ENCODE data around the gene MYH13. TPM values are rescaled to one million over a fixed set of nuclear protein-coding genes. Genes with fewer than 3 reads are reported as not detected.

Gene MYH13
- total RNA-seq: not detected

GRCh38 chr17:10372906-10373305 lies at the start of gene MYH13:
Gene MYH13 (minus strand): TSS chr17:10373006. CDS start chr17:10364530, 8,476 bp downstream.
- H3K4me3 Mint-ChIP-seq: no peak within 1 kb of the TSS
- no peak for DNase-seq
- no peak for ATAC-seq (ENCODE audit: low read depth)
- peaks cover 5% of the 10 kb centered on the region for H3K27me3 Mint-ChIP-seq
- H3K9me3 Mint-ChIP-seq: no peaks in the 10 kb centered on the region
- no peaks in the 10 kb centered on the region for H3K36me3 Mint-ChIP-seq
- no peaks in the 10 kb centered on the region for H3K4me1 Mint-ChIP-seq
- POLR2A ChIA-PET: no interaction called here
- no peak within 1 kb of the TSS for H3K27ac Mint-ChIP-seq

DNA sequence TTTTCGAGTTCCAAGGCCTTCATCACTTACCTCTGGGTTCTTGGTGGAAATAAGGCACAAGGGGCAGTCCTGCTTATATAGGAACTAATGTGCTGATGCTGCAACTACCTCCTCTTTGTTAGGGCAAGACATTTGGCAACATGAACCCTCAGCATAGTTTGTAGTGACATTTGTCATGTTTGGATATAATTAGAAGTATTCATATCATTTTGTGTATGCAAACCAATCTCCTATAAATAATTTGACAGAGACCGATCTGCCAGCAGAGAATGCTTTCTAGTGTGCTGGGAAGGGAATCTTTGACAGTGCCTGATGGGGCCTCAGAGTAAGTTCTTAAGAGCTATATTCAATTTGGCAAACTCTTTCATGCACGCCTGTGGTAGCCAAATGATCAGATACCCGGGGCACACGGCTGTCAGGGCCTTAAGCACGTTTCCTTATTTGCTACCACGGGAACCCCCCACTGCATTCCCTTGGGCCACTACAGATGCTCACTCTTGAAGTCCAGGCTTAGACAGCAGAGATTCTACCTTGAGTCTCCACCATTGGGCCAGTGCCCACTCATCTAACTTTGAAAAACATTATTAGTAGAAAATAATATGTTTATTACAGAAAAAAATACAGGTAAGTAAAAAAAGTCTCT lies 49.2 kb upstream of the MYH13 start, which contains the start of gene MYH8:
MYH8 (minus strand) TSS at position 51 of the 643 bp plus-strand sequence. CDS start 1,723 bp downstream, outside the sequence.
- H3K9me3 Mint-ChIP-seq: no peaks in the 10 kb centered on the region
- H3K27ac Mint-ChIP-seq: no peak within 1 kb of the TSS
- no peaks in the 10 kb centered on the region for H3K4me1 Mint-ChIP-seq
- no peak for DNase-seq
- peaks cover 8% of the 10 kb centered on the region for H3K27me3 Mint-ChIP-seq
- H3K4me3 Mint-ChIP-seq: no peak within 1 kb of the TSS
- ATAC-seq (ENCODE audit: low read depth): no peak
- POLR2A ChIA-PET: no interaction called here
- no peaks in the 10 kb centered on the region for H3K36me3 Mint-ChIP-seq

DNA sequence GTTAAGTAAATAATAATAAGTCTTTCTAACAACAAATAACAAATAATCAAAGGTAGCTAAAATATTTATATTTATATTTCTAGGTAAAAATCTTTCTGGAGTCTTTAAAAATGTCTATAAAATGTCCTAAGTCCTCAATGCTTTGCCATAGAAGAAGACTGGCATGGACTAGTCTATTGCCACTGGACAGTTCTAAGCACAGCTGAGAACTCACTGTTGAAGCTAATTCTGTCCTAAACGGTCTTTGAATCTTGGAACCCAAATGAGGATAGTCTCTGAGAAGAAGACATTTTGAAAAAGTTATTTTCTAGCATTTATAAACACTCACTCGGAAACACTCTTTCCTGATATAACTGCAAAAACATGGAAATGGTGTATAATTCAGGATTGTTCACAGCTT lies 48.4 kb upstream of the MYH13 start:
- no peak for DNase-seq
- Mint-ChIP-seq H3K9me3 (no peaks in the 10 kb centered on the region), H3K27ac (no peak overlapping the region), H3K4me1 (no peaks in the 10 kb centered on the region), H3K4me3 (no peak overlapping the region), H3K27me3 (peaks cover 8% of the 10 kb centered on the region), H3K36me3 (no peaks in the 10 kb centered on the region)
- no peak for ATAC-seq (ENCODE audit: low read depth)
- POLR2A ChIA-PET: no interaction called here

GRCh38 chr17:10420811-10421210 lies 48.0 kb upstream of the MYH13 start:
- Mint-ChIP-seq H3K27ac (no peak overlapping the region), H3K36me3 (no peaks in the 10 kb centered on the region), H3K4me3 (no peak overlapping the region), H3K9me3 (no peaks in the 10 kb centered on the region), H3K4me1 (no peaks in the 10 kb centered on the region), H3K27me3 (peaks cover 11% of the 10 kb centered on the region)
- DNase-seq: no peak
- POLR2A ChIA-PET: no interaction called here
- no peak for ATAC-seq (ENCODE audit: low read depth)

DNA sequence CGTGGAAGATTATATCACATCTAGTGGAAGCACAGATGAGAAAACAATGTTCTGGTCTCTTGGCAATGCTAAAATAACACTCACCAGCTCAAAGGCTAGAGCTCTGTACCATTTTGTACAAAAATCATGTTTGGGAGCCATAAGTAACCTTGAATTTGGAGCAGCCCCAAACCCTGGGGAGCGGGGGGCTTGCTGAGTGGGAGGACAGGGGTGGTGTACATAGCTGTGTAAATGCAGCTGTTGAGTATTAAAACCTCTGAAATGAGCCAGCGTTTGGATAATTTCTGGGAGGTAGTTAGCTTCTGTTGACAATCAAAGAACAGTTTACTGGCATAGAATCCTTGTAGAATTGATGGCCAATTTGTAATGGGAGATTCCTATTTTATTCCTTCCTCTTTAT lies 44.6 kb upstream of the MYH13 start:
- Mint-ChIP-seq H3K4me3 (no peak overlapping the region), H3K27ac (no peak overlapping the region), H3K27me3 (peaks cover 8% of the 10 kb centered on the region), H3K4me1 (no peaks in the 10 kb centered on the region), H3K36me3 (no peaks in the 10 kb centered on the region), H3K9me3 (no peaks in the 10 kb centered on the region)
- DNase-seq: no peak
- ATAC-seq (ENCODE audit: low read depth): no peak
- POLR2A ChIA-PET: no interaction called here

- POLR2A ChIA-PET: no interaction called here
These were observed 42.4 kb upstream of the MYH13 start for GRCh38 chr17:10415161-10415560.

DNA sequence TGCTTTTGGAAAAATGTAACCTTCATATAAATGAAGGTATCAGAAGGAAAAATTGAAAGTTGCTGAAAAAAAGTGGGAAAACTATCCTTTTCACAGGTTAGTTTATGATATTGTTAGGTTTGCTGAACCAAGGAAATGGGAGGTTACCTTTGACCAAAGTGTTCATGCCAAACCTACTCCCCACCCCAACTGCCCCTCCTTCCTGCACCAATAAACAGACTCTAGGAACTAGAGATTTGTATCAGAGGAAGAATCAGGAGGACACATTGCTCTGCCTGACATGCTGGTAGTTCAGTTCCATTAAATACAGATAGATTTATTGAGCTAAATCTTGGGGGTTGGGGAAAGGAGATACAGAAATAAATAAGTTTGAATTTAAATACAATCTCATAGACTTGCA lies 30.8 kb upstream of the MYH13 start:
- Mint-ChIP-seq H3K4me1 (no peaks in the 10 kb centered on the region), H3K36me3 (no peaks in the 10 kb centered on the region), H3K27me3 (peaks cover 5% of the 10 kb centered on the region), H3K27ac (no peak overlapping the region), H3K4me3 (no peak overlapping the region), H3K9me3 (no peaks in the 10 kb centered on the region)
- ATAC-seq (ENCODE audit: low read depth): no peak
- no peak for DNase-seq
- POLR2A ChIA-PET: no interaction called here

More at GRCh38 chr17:10415161-10415560, 42.4 kb upstream of the MYH13 start:
- Mint-ChIP-seq H3K27me3 (peaks cover 6% of the 10 kb centered on the region), H3K27ac (no peak overlapping the region), H3K9me3 (no peaks in the 10 kb centered on the region), H3K4me3 (no peak overlapping the region), H3K4me1 (no peaks in the 10 kb centered on the region), H3K36me3 (no peaks in the 10 kb centered on the region)
- no peak for ATAC-seq (ENCODE audit: low read depth)
- DNase-seq: no peak

GRCh38 chr17:10398352-10398751 lies 25.5 kb upstream of the MYH13 start:
- no peak overlapping the region for H3K4me3 Mint-ChIP-seq
- H3K4me1 Mint-ChIP-seq: no peaks in the 10 kb centered on the region
- POLR2A ChIA-PET: no interaction called here
- DNase-seq (no peak), ATAC-seq (ENCODE audit: low read depth) (no peak)
- H3K27ac Mint-ChIP-seq: no peak overlapping the region
- no peaks in the 10 kb centered on the region for H3K9me3 Mint-ChIP-seq
- H3K36me3 Mint-ChIP-seq: no peaks in the 10 kb centered on the region
- H3K27me3 Mint-ChIP-seq: peaks cover 5% of the 10 kb centered on the region

DNA sequence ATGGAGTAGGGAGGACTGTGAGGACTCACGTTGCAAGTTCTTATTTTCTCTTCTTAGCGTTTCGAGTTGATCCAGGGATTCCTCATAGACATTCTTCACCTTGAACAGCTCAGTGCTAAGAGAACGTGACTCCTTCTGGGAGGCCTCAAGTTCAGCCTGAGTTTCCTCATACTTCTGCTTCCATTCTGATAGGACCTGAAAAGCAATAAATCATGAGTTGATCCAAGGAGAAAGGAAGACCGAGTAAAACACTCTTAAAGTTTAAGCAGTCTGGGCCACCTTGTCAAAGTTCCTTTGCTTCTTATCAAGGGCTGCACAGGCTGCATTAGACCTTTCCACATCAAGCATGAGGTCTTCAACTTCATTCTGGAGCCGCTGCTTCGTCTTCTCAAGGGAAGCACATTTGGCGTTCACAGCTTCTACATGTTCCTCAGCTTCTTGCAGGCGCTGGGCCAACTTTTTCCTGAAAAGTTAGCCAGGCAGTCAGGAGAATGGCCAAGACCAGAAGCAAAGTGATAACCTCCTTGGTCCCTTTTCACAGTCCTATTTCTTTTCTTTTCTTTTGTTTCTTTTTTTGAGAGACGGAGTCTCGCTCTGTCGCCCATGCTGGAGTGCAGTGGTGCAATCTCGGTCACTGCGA lies 23.8 kb upstream of the MYH13 start:
- Mint-ChIP-seq H3K36me3 (no peaks in the 10 kb centered on the region), H3K4me3 (no peak overlapping the region), H3K9me3 (no peaks in the 10 kb centered on the region), H3K4me1 (no peaks in the 10 kb centered on the region), H3K27ac (no peak overlapping the region), H3K27me3 (peaks cover 2% of the 10 kb centered on the region)
- DNase-seq: no peak
- no peak for ATAC-seq (ENCODE audit: low read depth)
- POLR2A ChIA-PET: no interaction called here

DNA sequence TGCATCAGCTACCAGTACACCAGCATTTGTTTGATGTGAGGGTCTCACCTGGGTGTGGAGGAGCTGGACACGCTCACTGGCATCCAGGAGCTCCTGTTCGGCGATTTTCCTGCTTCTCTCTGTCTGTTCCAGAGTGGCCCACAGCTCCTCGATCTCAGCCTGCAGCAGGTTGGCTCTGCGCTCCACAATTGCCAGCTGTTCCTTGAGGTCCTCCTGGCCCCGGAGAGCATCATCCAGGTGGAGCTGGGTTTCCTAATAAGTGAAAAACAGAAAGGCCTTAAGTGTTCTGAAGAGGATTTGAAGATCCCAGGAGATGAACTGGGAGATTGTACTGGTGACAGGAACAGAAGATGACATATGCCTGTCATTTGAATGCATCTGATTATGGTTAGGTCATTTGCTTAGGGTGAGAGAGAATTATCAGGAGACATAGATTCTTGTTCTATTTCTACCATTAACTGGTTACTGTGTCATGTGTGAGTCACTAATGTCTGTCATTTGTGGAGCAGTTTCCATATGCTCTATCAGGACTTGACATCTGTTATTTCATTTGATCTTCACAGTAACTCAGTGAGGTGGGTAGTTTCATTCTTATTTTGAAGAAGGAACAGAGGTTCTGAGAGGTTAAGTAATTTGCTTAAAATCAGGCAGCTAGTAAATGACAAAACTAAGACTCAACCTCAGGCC lies 21.5 kb upstream of the MYH13 start:
- H3K9me3 Mint-ChIP-seq: no peaks in the 10 kb centered on the region
- H3K4me1 Mint-ChIP-seq: no peaks in the 10 kb centered on the region
- peaks cover 5% of the 10 kb centered on the region for H3K27me3 Mint-ChIP-seq
- ATAC-seq (ENCODE audit: low read depth): no peak
- H3K36me3 Mint-ChIP-seq: no peaks in the 10 kb centered on the region
- no peak for DNase-seq
- no peak overlapping the region for H3K27ac Mint-ChIP-seq
- POLR2A ChIA-PET: no interaction called here
- H3K4me3 Mint-ChIP-seq: no peak overlapping the region

DNA sequence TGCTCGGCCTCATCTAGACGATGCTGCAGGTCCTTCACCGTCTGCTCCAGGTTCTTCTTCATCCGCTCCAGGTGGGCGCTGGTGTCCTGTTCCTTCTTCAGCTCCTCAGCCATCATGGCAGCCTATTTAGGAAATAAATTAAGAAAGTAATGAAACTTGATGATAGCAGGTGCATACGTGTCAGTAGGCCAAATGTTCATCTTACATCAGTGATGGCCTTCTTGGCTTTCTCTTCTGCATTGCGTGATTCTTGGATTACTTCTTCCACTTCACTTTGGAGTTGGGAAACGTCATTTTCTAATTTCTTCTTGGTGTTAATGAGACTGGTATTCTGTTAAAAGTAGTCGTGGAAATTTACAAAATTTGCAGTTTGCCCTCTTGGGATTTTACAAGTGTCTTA lies 20.1 kb upstream of the MYH13 start:
- Mint-ChIP-seq H3K9me3 (no peaks in the 10 kb centered on the region), H3K4me3 (no peak overlapping the region), H3K36me3 (no peaks in the 10 kb centered on the region), H3K27me3 (peaks cover 7% of the 10 kb centered on the region), H3K4me1 (no peaks in the 10 kb centered on the region), H3K27ac (no peak overlapping the region)
- DNase-seq (no peak), ATAC-seq (ENCODE audit: low read depth) (no peak)
- POLR2A ChIA-PET: no interaction called here

DNA sequence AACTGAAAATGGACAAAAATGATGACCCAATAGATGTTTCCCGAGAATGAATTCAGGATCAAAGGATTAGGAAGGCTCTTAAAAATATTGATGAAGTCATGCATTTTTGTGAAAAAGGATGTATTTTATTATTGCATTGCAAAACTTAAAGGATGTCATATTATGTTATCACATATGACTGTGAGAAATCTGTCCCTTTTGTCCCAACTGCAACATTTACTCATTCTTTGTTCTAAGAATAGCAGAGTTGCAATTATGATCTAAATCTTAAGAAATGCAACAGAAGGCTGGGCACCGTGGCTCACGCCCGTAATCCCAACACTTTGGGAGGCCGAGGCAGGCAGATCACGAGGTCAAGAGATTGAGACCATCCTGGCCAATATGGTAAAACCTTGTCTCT lies 13.1 kb upstream of the MYH13 start:
- no peak for ATAC-seq (ENCODE audit: low read depth)
- DNase-seq: no peak
- Mint-ChIP-seq H3K9me3 (no peaks in the 10 kb centered on the region), H3K27me3 (peaks cover 3% of the 10 kb centered on the region), H3K4me1 (no peaks in the 10 kb centered on the region), H3K4me3 (no peak overlapping the region), H3K27ac (no peak overlapping the region), H3K36me3 (no peaks in the 10 kb centered on the region)
- POLR2A ChIA-PET: no interaction called here

DNA sequence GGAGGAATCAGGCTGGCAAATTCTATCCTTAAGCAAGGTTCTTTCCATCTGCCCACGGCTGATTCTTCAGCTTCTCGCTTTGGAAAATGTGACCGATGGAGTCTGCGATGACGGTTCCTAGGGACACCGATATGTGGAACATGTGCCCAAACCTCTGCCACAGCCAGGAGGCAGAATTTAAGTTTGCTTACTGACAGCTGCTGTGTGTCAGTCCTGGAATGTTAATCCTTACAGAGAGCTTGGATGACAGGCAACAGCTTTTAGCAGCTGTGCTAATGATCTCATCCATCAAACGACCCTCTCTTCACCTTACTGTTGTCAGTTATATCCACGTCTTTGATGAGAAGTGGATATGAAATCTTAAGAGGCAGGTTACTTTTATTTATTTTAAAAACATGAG lies 11.4 kb upstream of the MYH13 start:
- H3K4me1 Mint-ChIP-seq: no peaks in the 10 kb centered on the region
- no peak overlapping the region for H3K4me3 Mint-ChIP-seq
- POLR2A ChIA-PET: no interaction called here
- H3K9me3 Mint-ChIP-seq: no peaks in the 10 kb centered on the region
- ATAC-seq (ENCODE audit: low read depth) (no peak), DNase-seq (no peak)
- no peaks in the 10 kb centered on the region for H3K36me3 Mint-ChIP-seq
- no peak overlapping the region for H3K27ac Mint-ChIP-seq
- peaks cover 2% of the 10 kb centered on the region for H3K27me3 Mint-ChIP-seq

Data from activated naive CD8-positive, alpha-beta T cell treated with anti-CD3 and anti-CD28 coated beads, Interleukin-2, amount 10 ng/mL, durations not matched to agents 7 days and 5 days (primary cell).